Psoas muscle (tissue), 8 donors: ENCODE data around the gene USP4. TPM values are rescaled to one million over a fixed set of nuclear protein-coding genes. Genes with fewer than 3 reads are reported as not detected.
"Not testable (repeated sequence)": the region's sequence is repeated elsewhere in the genome, so short reads cannot be mapped to it uniquely, and the experiment has no call there.

Source experiments
- ATAC-seq, 4 donors: fragments of 200-7000 bp; cut with Tn5 transposase; one replicate each; pipeline ENCODE4 v1.9.1; 2020; ENCODE audit warnings: moderate library complexity in 3 of 4, mild to moderate bottlenecking in 2 of 4
- DNase-seq, 2 donors: peaks; one replicate each; pipeline ENCODE4 v3.0.0-alpha.2; 2020
- H3K27ac ChIP-seq: fragments of 200-600 bp; one replicate; pipeline ENCODE4 v1.8.0; 2022
- H3K27me3 ChIP-seq, 3 donors: fragments of 200-600 bp in 1 of 3; one replicate each; pipeline versions ENCODE4 v1.6.1 to v1.8.0; 2013 to 2022; ENCODE audit warnings: low read length in 2 of 3, mild to moderate bottlenecking in 2 of 3, moderate library complexity in 1 of 3; ENCODE audit not compliant: insufficient read depth in 3 of 3
- H3K36me3 ChIP-seq, 2 donors: fragments of 200-600 bp in 1 of 2; one replicate each; pipeline versions ENCODE4 v1.6.1 to v1.8.0; 2013 to 2022; ENCODE audit warnings: low read depth in 1 of 2, mild to moderate bottlenecking in 1 of 2, moderate library complexity in 1 of 2; ENCODE audit not compliant: insufficient read depth in 1 of 2
- H3K4me1 ChIP-seq: fragments of 200-600 bp; one replicate; pipeline ENCODE4 v1.8.0; 2022
- H3K4me3 ChIP-seq: fragments of 200-600 bp; one replicate; pipeline ENCODE4 v1.8.0; 2022; ENCODE audit warnings: mild to moderate bottlenecking
- H3K9me3 ChIP-seq: fragments of 200-600 bp; one replicate; pipeline ENCODE4 v1.8.0; 2022
- WGBS, 3 donors: extraction: QIAGEN DNeasy Blood & Tissue Kit; methylation state at CpG; one replicate each; pipeline versions ENCODE4 v1.1.6 to v1.1.7; 2013; 5-methylcytosine and 5-hydroxymethylcytosine counted together
- intact Hi-C, 2 donors: fragments of 100-400 bp; cut with DNase I; formaldehyde crosslinking; loops; one replicate each; pipeline versions ENCODE4 v1.11.0 to v1.14.2; 2022
- polyA plus RNA-seq, 3 donors: library from polyadenylated mRNA; stranded (reverse); fragments of 200-250 nt; gene quantifications; one replicate each; pipeline ENCODE4 v1.2.3, GENCODE V29; 2013
- total RNA-seq, 4 donors: library from RNA; stranded (reverse); fragmentation: NEBNext Ultra II Directional in 2 of 4; extraction: Animal tissue kit (Norgen Biotek cat#: 25700) in 2 of 4; gene quantifications; one replicate each; pipeline versions ENCODE4 v1.2.1 to v1.2.4, GENCODE V29; 2021 to 2023
- TF ChIP-seq, protein P1 (sequence below): fragments of 200-600 bp; IDR thresholded peaks from one replicate; pipeline ENCODE4 v1.8.0; 2022; ENCODE audit warnings: antibody characterized with exemption
- donor health status: healthy with polysubstance abuse.
- donor health status: DM: no; HTN: no; CAD: no; lungs with moderate emphysema.
- donor health status: Bipolar disorder and iron deficiency.
- donor health status: healthy.
- donor health status: DM: yes; HTN: yes; CAD: no.
- donor health status: DM: no; HTN: no; CAD: no.
- donor health status: DM: no; HTN: no; CAD: no.
- donor health status: DM: yes; HTN: yes; CAD: no.

Gene USP4
- total and polyA plus RNA-seq, 7 donors, result 16.3 to 35.2 (median 26.7) TPM

DNA sequence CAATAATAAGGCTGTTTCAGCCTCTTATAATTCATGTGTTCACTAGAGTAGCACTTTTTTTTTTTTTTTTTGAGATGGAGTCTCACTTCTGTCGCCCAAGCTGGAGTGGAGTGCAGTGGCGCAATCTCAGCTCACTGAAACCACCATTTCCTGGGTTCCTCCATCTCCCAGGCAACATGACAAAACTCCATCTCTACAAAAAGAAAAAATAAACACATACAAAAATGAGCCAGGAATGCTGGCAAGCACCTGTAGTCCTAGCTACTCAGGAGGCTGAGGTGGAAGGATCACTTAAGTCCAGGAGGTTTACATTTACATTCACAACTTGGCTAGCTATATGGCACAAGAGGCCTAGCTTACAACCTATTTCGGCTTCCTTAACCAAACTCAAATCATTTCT, 6.8 kb downstream of the USP4 start:
- H3K4me3 ChIP-seq, result no peak overlapping the region
- TF ChIP-seq, protein P1, sequence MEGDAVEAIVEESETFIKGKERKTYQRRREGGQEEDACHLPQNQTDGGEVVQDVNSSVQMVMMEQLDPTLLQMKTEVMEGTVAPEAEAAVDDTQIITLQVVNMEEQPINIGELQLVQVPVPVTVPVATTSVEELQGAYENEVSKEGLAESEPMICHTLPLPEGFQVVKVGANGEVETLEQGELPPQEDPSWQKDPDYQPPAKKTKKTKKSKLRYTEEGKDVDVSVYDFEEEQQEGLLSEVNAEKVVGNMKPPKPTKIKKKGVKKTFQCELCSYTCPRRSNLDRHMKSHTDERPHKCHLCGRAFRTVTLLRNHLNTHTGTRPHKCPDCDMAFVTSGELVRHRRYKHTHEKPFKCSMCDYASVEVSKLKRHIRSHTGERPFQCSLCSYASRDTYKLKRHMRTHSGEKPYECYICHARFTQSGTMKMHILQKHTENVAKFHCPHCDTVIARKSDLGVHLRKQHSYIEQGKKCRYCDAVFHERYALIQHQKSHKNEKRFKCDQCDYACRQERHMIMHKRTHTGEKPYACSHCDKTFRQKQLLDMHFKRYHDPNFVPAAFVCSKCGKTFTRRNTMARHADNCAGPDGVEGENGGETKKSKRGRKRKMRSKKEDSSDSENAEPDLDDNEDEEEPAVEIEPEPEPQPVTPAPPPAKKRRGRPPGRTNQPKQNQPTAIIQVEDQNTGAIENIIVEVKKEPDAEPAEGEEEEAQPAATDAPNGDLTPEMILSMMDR, result no peak
- 75 to 94% (median 88%) methylated on average over 3 of the region's 3 CpGs for WGBS, 3 donors
- no peak for ATAC-seq
- H3K36me3 ChIP-seq, result peaks cover 12 to 92% of the 10 kb centered on the region in 2 donors
- H3K27ac ChIP-seq, result peak overlapping the region; percentile 38
- intact Hi-C loops, result no loop called here
- H3K9me3 ChIP-seq, result no peaks in the 10 kb centered on the region
- peaks cover 2% of the 10 kb centered on the region for H3K4me1 ChIP-seq
- H3K27me3 ChIP-seq, result no peaks in the 10 kb centered on the region
- peak in 1 of 2 donors; percentile 6 for DNase-seq

DNA sequence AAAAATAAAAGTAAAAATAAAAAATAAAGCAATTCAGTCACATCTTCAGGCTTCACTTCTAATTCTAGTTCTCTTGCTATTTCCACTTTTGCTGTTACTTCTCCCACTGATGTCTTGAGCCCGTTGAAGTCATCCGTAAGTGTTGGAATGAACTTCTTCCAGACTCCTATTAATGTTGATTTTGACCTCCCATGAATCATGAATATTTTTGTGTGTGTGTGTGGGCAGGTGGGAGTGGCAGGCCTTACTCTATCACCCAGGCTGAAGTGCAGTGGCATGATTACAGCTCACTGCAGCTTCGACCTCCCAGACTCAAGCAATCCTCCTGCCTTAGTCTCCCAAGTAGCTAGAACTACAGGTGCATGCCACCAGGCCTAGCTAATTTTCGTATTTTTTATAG, 10.7 kb downstream of the USP4 start:
- no peak for DNase-seq
- 86 to 93% (median 93%) methylated on average over 4 of the region's 4 CpGs for WGBS, 3 donors
- Histone ChIP-seq H3K27ac (no peak overlapping the region), H3K27me3 (no peaks in the 10 kb centered on the region), H3K9me3 (no peaks in the 10 kb centered on the region), H3K4me3 (no peak overlapping the region), H3K4me1 (no peaks in the 10 kb centered on the region), H3K36me3 (peaks cover 15 to 100% of the 10 kb centered on the region in 2 donors)
- ATAC-seq, result no peak
- TF ChIP-seq, protein P1, result no peak
- intact Hi-C loops, result no loop called here

DNA sequence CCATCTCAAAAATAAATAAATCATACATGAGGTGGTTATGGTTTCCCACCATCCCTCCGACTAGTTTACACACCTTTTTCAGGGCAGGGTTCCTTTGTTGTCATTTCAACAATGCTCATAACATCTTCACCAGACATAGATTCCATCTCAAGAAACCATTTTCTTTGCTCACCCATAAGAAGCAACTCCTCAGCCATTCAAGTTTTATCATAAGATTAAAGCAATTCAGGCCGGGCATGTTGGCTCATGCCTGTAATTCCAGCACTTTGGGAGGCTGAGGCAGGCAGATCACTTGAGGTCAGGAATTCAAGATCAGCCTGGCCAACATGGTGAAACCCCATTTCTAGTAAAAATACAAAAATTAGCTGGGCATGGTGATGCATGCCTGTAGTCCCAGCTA, 11.5 kb downstream of the USP4 start:
- ATAC-seq, H3K4me1 ChIP-seq, H3K4me3 ChIP-seq, H3K27me3 ChIP-seq, H3K27ac ChIP-seq, intact Hi-C loops, H3K9me3 ChIP-seq: not testable (repeated sequence)
- peaks cover 15 to 100% of the 10 kb centered on the region in 2 donors for H3K36me3 ChIP-seq
- DNase-seq, result peak in 1 of 2 donors; percentile 1
- 85 to 90% (median 88%) methylated on average over 2 of the region's 2 CpGs for WGBS, 3 donors

DNA sequence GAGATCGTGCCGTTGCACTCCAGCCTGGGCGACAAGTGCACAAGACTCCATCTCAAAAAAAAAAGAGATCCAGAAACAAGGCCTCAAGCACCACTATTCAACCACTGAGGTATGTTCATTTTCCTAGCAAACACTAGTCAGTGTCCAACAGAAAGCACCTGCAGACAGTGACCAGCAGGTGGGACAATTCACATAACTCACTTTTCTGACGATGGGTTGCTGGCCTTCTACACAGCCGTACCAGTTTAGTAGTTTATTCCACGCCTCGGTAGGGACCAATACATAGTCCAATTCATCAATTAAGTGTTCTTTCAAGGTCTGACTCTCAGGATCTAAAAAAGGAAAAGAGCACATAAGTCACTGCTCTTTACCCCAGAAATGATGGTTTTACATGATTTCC, 12.4 kb downstream of the USP4 start:
- TF ChIP-seq, protein P1, result no peak
- intact Hi-C loops, result no loop called here
- ATAC-seq (no peak), DNase-seq (no peak)
- H3K36me3 ChIP-seq, result peaks cover 12 to 100% of the 10 kb centered on the region in 2 donors
- H3K4me3 ChIP-seq, result no peak overlapping the region
- no peaks in the 10 kb centered on the region for H3K9me3 ChIP-seq
- H3K27me3 ChIP-seq, result no peaks in the 10 kb centered on the region
- H3K27ac ChIP-seq, result no peak overlapping the region
- H3K4me1 ChIP-seq, result no peaks in the 10 kb centered on the region
- 80 to 86% (median 81%) methylated on average over 7 of the region's 7 CpGs for WGBS, 3 donors

DNA sequence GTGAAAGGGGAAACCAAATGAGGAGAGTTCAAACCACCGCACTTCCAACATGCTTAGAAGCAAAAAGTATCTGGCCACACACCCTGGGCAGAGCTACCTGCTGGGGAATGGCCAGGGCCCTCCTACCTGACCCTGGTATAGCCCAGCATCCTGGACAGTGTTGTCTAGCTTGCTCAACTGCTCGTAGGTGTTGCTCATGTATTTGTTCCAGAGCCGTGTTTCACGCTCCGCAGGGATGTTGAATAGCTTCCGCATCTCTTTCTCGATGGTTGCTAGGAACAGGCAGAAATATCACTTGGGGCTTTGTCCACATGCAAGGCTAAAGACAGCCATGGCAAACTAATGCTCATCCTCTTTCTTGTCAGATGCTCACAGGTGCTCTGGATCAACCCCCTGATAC, 15.1 kb downstream of the USP4 start:
- no peak overlapping the region for H3K4me3 ChIP-seq
- H3K9me3 ChIP-seq, result no peaks in the 10 kb centered on the region
- no peaks in the 10 kb centered on the region for H3K4me1 ChIP-seq
- TF ChIP-seq, protein P1, result no peak
- WGBS, 3 donors, result 94 to 96% (median 95%) methylated on average over 7 of the region's 7 CpGs
- peaks cover 18 to 100% of the 10 kb centered on the region in 2 donors for H3K36me3 ChIP-seq
- H3K27me3 ChIP-seq, result no peaks in the 10 kb centered on the region
- no peak for ATAC-seq
- no peak overlapping the region for H3K27ac ChIP-seq
- intact Hi-C loops, result no loop called here
- DNase-seq, result no peak
